ENCODE results near the gene IRF9.

Gene IRF9, protein sequence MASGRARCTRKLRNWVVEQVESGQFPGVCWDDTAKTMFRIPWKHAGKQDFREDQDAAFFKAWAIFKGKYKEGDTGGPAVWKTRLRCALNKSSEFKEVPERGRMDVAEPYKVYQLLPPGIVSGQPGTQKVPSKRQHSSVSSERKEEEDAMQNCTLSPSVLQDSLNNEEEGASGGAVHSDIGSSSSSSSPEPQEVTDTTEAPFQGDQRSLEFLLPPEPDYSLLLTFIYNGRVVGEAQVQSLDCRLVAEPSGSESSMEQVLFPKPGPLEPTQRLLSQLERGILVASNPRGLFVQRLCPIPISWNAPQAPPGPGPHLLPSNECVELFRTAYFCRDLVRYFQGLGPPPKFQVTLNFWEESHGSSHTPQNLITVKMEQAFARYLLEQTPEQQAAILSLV

DNA sequence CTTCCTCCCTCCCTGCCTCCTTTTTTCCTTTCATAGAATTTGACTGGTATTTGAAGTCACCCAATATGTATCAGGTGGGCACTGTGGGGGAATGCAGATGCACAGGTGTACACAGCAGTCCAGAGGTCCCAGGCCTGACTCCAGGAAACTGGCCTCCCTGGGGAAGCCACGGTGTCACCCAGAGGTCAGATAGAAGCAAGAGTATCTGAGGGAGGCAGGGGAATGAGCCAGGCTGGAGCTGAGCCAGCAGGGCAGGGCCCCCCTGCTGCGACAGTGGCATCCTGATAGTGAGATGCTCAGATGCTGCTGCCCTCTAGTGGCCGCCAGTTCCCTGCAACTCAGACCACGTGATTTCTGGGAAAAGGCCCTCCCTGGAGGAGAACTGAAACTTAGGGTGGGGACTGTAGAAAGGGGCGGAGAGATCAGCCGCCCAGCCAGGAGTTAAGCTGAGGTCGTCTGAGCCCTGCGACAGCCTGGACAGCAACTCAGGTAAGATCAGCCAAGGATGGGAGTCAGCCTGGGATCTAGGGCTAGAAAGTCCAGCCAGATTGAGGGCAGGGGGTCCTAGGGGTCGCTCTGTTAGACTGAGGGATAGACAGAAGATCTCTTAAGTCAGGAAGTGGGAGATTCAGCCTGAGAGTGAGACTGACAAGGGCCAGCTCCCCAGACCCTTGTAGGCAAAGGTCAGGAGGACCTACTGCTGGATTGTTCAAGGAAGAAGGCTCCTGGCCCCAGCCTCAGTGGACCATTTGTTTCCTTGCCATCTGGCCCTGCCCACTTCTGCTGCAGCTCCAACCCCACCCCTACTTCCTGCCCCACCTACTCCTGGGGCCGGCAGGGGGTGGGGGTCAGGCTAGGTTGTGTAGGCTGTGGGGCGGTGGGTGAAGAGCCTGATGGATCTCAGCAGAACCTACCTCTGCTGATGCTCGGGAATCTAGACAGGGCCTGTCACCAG, at the start of gene IRF9:
IRF9 (plus strand) TSS at position 416 of the 955 bp plus-strand sequence. CDS start 880 bp downstream, outside the sequence.
- peak; percentile 74 for DNase-seq

DNA sequence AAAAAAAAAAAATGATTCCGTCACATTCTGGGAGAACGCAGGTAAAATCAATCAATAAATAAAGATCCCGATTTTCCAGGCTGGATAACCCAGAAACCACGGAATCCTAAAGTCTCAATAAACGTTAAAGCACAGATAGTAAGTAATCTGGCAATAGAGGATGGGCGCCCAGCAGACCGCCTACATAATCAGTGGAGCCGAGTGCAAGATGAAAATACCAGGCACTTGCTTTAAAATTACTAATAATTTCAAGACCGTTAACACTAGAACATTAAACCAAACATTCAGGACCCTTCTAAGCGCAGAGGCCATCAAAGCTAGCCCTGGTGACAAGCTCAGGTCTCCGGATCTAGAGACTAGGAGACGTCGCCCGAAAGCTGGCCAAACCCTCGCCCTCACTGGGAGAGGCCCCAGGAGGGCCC, 47.7 kb upstream of the IRF9 start:
- DNase-seq, result no peak

DNA sequence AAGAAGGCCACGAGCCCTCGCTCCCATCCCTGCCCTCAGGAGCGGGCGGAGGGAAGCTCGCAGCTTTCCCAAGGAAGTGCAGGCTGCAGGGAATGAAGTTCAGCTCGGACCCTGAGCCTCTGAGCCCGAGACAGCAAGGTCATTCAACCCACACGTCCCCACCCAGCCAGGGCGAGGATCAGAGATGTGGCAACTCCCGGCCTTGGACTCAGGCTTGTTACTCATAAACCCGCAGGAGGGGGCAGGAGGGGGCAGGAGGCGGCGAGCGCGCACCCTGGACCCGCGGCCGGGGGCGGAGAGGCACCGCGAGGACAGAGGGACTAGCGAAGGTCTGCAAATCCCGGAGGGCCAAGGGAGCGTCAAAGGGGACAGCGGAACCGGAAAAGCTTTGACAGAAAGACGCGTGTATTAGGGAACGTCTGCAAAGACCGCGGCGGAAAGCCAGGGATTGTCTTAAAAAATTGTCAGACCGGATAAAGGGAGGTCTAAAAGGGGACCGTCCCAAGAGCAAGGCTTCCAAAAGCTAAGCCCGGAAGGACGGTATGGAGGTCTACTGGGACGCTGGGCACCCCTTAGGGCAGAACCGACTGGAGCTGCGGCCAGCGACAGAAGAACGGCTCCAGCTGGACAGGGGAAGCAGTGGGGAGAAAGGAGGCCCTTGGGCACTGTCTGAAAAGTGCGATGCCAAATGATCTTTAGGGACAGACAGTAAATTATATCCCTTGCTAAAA, 47.1 kb upstream of the IRF9 start:
- peak; percentile 92 for DNase-seq

DNA sequence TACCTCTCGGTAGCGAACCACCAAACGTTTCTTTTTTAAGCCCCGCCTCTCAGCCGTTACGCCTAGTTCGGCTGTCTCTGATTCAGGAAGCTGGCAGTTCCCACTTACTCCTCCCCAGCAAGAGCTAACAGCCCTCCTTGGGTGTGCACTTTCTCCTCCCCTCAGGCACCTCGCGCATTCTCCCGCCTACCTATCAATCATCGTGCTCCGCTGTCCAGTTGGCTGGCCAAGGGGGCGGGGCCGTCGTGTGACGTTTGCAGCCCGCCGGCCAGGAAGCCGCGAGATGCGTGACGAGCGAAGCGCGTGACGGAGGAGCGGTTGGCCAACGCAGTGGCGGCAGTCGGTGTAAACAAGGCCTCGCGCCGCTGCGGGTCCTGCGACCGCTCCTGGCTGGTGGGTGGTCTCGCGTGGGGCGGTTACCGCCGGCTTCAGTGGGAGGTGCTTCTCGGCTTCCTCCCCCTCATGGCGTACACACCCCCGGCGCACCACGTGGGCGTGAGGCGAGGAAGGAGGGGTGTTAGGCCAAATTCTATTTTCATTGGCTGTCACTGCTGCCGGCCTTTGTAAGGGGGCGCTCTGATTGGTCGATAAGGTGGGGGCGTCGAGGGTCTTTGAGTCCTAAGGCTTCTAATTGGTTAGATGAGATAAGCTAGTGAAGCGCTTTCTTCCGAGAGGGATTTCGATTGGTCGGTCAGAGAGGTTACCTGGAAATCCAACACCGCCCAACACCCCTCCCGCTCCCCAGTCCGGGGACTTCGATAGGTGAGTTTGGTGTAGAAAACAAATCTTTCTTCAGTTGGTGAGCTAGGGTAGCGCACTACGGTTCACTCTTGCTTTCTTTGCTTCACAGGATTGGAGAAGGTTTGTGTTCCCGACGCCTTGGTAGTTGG, 46.3 kb upstream of the IRF9 start, which contains the start of the genes DCAF11 and NRL:
DCAF11 (plus strand) TSS at position 246 of the 890 bp plus-strand sequence. CDS start 818 bp downstream, outside the sequence.
NRL (minus strand) TSS at position 418 of the 890 bp plus-strand sequence. CDS start 32,101 bp downstream, outside the sequence.
- peak; percentile 99 for DNase-seq

DNA sequence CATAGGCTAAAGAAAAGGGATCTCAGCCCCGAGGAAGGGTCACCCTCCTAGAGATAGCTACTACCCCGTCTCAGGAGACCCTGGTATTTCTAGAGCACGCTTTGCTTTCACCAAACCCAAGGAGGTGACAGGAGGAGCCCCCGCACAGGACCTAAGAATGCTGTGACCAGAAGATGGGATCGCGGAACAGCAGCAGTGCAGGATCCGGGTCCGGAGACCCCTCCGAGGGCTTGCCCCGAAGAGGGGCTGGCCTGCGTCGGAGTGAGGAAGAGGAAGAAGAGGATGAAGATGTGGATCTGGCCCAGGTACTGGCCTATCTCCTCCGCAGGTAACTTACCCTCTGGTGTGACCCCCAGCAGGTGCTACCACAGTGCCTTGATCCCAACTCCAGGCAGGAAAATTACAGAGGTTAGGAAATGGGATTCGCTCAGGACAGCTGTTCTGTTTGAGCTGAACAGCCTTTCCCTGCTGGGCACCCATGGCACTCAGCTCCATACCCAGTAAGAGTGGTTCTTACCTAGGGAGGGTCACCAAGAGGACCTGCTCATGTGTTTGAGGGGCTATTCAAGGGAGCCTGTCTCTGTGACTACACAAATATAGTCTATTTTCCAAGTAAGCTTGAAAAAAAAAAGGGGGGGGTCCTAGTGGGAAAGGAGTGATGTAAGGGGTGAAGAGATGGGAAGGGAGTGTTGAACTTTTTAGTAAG, 45.5 kb upstream of the IRF9 start:
- DNase-seq, result no peak

DNA sequence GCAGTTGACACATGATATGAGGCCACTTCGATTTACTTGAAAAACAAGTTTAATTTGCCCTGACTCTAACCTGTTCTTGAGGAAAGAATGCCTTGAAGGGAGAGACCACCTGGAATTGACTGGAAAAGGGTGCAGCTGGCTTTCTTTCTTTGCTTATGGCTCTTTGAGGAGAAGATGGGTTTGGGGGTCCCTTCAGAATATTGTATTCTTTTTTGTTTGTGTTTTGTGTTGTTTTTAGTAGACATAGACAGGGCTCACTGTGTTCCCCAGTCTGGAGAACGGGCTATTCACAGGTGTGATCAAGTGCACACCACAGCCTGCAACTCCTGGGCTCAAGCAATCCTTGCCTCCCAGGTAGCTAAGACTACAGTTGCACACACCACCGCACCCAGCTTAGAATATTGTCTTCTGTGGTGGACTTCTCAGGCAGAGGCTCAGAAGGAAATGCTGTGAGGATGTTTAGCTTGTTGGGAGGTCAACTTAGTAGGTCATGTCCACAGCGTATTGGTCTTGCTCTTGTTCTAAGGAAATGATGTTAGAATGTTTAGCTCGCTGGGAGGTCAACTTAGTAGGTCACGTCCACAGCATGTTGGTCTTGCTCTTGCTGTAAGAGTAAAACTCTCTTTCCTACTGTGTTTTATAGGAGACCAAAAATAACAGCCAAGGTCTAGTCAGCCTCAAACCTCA, 44.8 kb upstream of the IRF9 start:
- no peak for DNase-seq

DNA sequence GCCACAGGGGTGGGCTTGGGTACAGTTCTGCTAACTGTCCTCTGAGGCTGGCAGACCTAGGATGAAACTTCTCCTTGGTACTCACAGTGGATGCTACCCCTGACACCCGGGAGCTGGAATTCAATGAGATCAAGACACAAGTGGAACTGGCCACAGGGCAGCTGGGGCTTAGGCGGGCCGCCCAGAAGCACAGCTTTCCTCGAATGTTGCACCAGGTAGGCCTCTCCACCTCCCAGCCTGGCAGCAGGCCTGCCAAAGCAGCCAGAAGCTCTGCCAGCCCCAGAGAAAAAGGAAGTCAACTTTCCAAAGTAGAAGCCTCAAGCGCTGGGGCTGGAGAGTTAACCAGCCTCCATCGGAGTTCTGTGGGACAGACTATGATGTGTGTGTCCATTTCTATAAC, 43.9 kb upstream of the IRF9 start:
- no peak for DNase-seq

DNA sequence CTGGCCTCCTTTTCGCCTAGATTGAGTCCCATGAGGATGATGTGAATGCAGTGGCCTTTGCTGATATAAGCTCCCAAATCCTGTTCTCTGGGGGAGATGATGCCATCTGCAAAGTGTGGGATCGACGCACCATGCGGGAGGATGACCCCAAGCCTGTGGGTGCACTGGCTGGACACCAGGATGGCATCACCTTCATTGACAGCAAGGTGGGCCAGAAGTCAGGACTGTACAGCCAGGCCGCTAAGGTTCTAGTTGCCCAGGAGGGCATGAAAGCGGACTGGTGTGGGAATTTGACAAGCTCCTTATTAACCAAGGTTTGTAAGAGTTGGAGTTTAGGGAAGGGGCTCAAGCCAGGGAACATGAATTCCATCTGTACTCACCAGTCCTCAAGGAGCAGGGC, 41.4 kb upstream of the IRF9 start:
- DNase-seq, result no peak

DNA sequence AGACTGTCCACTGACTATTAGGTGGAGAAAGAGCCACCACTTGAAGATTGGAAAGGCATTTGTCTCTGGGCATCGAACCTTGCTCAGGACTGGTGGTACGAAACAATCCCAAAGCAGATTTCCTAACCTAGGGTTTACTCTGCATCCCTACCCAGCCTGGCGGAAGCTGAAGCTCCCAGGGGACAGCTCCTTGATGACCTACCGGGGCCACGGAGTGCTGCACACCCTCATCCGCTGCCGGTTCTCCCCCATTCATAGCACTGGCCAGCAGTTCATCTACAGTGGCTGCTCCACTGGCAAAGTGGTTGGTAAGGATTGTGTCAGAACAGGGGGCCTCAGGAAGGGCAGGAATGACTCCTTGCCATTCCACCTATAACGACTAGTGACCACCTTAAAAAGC, 39.9 kb upstream of the IRF9 start:
- no peak for DNase-seq

DNA sequence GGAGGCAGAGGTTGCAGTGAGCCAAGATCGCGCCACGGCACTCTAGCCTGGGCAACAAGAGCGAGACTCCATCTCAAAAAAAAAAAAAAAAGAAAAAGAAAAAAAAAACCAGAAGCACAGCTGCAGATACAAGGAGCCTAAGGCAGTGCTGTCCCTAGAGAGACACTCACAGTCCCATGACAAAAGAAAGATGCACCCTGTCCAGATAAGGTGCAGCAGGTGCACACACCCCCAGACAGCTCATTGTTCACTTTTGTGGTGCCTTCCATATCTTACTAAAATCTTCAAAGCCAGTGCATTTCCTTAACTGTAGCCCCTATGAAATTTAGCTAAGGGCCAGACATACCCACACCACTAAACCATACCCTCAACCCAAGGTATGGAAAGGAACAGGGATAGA, 38.6 kb upstream of the IRF9 start:
- DNase-seq, result no peak

DNA sequence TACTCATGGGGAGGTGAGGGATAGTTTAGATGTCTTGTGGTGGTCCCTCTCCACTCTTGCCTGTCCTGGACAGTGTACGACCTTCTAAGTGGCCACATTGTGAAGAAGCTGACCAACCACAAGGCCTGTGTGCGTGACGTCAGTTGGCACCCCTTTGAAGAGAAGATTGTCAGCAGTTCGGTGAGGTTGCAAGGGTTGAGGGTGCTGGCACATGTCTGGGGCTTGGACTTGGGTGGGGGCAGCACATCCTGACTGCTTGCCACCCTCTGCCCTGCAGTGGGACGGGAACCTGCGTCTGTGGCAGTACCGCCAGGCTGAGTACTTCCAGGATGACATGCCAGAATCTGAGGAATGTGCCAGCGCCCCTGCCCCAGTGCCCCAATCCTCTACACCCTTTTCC, 38.2 kb upstream of the IRF9 start:
- no peak for DNase-seq

DNA sequence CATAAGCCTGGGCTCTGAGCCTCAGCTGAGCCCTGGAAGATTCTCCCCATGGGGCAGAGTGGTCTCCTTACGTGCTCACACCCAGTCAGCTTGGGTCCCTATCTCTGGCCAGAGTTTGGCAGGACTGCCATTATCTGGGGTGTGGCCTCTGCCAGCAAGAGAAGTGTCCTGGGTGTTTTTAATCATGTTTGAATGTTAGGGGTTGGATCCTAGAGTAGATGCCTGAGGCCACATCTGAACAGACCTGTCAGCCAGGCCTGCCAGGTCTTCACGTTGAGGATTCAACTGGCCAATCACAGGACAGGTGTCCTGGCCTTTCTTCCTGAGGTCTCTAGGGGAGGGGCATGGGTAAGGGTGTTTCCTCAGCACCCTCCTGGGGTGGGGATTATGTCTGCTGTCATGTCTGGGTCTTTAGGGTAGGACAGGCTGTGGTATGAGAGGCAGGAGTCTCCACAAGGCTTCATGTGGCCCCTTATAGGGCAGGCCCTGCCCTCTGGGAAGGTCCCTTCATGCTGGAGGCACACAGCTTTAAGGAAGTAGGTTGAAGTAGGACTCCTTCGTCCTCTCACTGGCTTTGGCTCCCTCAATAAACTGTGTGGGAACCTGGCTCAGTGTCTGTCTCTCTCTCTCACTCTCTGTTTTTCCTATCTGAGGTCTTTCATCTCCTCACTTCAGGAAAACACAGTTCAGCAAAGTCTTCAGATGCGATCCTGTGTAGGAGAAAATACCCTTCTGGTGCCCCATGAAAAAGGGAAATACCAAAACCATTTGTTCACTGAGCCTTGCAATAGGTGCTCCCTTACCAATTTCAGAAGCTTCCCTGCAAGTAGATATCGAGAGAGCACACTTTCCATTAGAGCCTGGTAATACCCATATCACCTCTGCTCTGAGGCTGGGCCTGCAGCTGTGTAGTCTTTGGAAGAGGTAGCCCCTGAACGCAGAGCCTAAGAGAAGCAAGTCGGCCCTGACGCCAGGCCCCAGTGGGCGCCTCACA, 37.3 kb upstream of the IRF9 start:
- no peak for DNase-seq

DNA sequence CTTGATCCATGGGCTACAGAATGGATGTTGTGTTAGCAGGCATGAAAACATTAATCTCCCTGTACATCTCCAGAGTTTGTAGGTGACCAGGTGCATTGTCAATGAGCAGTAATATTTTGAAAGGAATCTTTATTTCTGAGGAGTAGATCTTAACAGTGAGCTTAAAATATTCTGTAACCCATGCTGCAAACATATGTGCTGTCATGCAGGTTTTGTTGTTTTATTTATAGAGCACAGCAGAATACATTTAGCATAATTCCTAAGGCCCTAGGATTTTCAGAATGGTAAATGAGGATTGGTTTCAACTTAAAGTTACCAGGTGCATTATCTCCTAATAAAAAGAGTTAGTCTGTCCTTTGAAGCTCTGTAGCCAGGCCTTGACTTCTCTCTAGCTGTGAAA, 34.1 kb upstream of the IRF9 start:
- DNase-seq, result no peak

DNA sequence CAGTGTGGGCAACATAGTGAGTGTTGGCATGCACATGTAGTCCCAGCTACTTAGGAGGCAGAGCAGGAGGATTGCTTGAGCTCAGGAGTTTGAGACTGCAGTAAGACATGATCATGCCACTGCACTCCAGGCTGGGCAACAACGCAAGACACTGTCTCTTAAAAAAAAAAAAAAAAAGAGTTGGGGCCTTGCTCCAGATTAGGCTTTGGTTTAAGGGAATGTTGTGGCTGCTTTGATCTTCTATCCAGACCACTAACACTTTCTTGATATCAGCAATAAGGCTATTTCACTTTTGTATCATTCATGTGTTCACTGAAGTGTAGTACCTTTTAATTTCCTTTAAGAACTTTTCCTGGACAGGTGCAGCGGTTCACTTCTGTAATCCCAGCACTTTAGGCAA, 33.4 kb upstream of the IRF9 start:
- no peak for DNase-seq

DNA sequence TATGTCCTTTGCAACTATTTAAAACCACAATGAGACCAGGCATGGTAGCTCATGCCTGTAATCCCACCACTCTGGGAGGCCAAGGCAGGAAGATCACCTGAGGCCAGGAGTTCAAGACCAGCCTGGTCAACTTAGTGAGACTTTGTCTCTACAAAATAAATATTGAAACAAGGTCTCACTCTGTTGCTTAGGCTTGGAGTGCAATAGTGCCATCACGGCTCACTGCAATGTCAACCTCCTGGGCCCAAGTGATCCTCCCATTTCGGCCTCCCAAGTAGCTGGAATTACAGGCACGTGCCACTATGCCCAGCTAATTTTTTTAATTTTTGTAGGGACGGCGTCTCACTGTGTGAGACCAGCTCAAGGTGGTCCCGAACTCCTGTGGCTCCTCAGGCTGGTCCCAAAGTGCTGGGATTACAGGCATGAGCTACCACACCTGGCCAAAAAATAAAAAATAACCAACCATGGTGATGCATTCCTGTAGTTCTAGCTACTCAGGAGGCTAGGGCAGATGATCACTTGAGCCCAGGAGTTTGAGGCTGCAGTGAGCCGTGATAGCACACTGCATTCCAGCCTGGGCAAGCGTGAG, 31.6 kb upstream of the IRF9 start:
- DNase-seq, result no peak

DNA sequence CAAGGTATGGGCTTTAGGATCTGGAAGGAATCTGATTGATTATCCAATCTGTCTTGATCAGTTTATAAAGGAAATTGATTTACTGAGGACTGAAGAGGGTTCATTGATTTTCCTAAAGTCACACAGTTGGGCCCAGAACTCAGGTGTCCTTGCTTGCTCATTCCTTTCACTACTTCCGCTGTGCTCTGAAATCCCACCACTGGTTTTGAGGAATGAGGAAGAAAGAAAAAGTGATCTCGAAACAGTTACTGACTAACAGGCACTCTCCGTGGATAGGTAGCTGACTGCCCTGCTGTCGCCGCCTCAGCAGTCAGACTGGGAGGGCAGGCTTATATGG, 30.7 kb upstream of the IRF9 start, which contains the start of gene FITM1:
FITM1 (plus strand) TSS at position 280 of the 337 bp plus-strand sequence. CDS start 905 bp downstream, outside the sequence.
- DNase-seq, result no peak

DNA sequence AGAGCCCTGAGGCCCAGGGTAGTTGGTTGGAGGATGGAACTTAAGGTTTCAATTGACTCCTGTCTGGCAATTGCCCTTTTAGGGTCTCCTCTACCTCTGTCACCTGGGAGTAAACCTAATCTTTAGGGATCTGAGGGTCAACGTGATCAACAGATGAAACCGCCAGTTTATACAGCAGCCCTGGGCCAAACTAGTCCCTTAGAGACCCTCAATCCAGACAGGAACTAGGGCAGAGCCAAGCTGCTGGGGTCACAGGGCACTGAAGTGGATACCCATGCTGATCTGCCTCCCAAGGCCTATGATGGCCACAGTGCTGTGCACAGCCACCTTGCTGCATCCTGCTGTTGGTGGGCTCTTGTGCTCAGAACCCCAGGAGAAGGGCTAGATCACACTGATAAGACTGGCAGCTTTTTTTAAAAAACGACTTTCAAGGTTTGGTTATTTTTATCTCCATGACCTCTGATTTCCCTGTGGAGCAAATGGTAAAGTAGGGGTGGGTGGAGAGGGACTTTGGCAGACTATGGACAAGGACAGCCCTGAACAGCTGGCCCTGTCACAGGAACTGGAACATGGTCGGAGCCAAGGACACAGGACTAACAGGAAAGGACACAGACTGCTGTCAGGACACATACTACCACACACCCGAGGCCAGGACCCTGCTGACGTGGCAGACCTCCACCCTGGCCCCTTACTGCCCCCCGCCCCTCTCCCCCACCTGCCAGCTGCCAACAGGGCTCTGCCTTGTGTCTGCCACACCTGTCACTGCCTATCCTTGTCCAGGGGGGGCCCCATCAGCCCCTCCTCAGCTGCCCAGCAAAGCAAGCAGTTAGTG, 30.1 kb upstream of the IRF9 start:
- DNase-seq, result no peak

DNA sequence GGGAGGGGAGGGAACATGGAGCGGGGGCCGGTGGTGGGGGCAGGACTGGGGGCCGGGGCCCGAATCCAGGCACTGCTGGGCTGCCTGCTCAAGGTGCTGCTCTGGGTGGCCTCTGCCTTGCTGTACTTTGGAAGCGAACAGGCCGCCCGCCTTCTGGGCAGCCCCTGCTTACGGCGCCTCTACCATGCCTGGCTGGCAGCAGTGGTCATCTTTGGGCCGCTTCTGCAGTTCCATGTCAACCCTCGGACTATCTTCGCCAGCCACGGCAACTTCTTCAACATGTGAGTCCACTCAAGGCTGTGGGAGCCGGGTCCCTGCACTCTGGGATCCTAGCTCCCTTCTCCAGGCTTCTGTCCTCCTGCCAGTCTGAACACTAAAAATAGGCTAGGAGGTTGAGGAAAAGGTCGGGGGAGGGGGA, 29.5 kb upstream of the IRF9 start:
- DNase-seq, result no peak
